Omental fat pad (tissue), 4 donors: Measurements from ENCODE around the gene RUNX1. TPM values are rescaled to one million over a fixed set of nuclear protein-coding genes. Genes with fewer than 3 reads are reported as not detected.

Experiments
- ATAC-seq: fragments of 150-250 bp; one replicate; pipeline ENCODE4 v1.9.1; 2016; ENCODE audit warnings: mild to moderate bottlenecking, moderate library complexity; ENCODE audit not compliant: low FRiP score
- DNase-seq: peaks from one replicate; pipeline ENCODE4 v3.0.0-alpha.2; 2019; ENCODE audit warnings: low spot score
- CTCF ChIP-seq, 3 donors: fragments of 450-650 bp; IDR thresholded peaks; one replicate each; pipeline ENCODE4 v1.5.1; 2016 to 2017; ENCODE audit warnings: antibody characterized with exemption in 3 of 3, mild to moderate bottlenecking in 3 of 3, moderate library complexity in 2 of 3
- total RNA-seq, 4 donors: library from RNA; depleted of rRNA; stranded (reverse); fragments of >200 nt; gene quantifications; one replicate each; pipeline ENCODE4 v1.1.0, GENCODE V29; 2016

RUNX1 gene
- total RNA-seq, 4 donors from 2014 or later = 21.1 to 75.9 (median 30.2) TPM

GRCh38 chr21:35025206-35026152, 23.6 kb downstream of the RUNX1 start:
- DNase-seq (no peak), ATAC-seq (no peak)
- no peak for TF ChIP-seq CTCF (IDR thresholded peaks at IDR 0.05)

DNA sequence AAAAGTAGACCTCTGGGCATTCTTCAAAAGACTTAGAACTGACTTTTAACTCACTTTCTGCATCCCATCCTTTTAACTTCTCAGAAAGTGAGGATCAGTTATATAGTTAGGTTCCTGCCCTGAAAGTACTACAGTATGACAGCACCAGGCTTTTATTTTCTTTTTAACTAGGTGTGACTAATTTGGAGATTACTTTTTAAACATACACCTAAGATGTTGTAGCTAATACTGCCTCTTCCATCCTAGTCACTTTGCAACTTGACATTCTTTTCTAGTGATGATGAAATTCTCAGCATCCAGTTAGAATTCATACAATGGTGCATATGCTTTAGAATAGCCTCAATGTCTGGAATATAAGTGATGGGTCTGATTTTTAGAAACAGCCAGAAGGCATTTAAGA, 24.6 kb downstream of the RUNX1 start:
- no peak for ATAC-seq
- no peak for TF ChIP-seq CTCF (IDR thresholded peaks at IDR 0.05)
- DNase-seq = no peak

- no peak for DNase-seq
- ATAC-seq = no peak
- no peak for TF ChIP-seq CTCF (IDR thresholded peaks at IDR 0.05)
Measured at GRCh38 chr21:35024071-35024420, 25.1 kb downstream of the RUNX1 start.

DNA sequence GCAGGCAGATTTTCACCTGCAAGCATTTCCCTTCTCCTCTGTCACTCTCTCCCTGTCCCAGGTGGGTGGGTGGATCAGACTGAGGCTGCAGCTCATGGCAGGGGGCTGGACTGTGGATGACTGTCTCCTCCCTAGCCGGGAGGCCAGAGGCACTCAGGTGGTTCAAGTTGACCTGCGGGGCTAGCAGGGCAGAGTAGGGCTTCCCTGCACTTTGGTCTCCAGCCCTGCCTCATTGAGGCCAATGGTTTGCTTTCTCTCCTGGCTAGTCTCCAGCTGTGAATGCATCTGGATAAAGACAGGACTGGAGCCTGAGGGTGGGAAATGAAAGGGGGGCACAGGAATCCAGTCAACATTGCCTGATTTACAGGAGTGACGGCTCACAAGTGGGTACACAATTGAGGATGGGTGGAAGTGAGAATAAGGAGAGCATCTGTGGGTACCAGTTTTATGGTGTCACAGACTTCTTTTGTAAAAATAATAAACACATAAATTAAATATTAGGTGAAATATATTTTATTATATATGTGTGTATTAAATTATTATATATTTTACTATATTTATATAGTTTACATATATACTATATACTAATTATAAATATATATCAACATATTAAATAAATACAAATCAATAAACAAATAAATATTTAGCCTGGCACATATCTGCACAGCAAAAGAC, 25.6 kb downstream of the RUNX1 start:
- no peak for TF ChIP-seq CTCF (IDR thresholded peaks at IDR 0.05)
- no peak for DNase-seq
- ATAC-seq = no peak

DNA sequence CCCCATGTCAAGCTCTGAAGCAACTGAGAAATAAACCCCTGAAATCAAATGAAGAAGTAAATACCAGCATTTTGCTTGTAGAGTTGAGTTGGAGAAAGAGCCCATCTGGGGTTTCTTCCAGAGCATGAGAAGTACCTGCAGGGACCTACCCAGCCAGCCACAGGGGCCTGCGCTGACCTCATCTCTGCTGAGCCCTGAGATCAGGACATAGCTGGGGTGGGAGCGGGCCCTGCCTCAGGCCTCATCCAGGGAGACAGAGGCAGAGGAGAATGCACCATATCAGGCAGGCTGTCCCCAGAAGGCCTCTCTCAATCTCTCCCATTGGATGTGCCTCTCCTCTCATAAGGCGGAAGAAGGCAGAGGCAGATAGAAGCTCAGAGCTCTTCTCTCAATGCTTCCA, 27.6 kb downstream of the RUNX1 start:
- DNase-seq = no peak
- ATAC-seq = no peak
- TF ChIP-seq CTCF (IDR thresholded peaks at IDR 0.05) = no peak

DNA sequence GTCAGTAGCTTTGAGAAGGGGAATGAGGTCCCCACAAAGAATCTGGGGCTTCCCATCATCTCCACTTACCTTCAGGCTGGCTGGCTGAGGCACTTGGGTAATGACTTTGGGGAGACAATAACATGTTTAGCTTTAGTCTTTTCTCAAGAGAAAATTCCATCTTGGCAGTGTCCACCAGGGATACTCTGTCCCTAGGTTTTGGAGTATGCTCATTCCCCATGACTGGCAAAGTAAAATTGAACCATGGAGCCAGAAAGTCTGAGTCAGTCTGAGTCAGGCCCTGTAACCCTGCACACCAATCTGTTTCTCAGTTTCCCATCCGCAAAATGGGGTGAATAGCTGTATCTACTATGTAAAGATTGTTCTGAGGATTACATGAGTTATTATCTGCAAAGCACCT, 28.2 kb downstream of the RUNX1 start:
- DNase-seq (no peak), ATAC-seq (no peak)
- TF ChIP-seq CTCF (IDR thresholded peaks at IDR 0.05) = no peak
